ENCODE results near the gene WRAP53. TPM values are rescaled to one million over a fixed set of nuclear protein-coding genes. Genes with fewer than 3 reads are reported as not detected.

WRAP53 gene
- total and polyA plus RNA-seq, 4 donors, result 1.8 to 3.3 (median 2.6) TPM

- peaks cover 0 to 29% (median 8%) of the 10 kb centered on the region in 4 donors for H3K27me3 ChIP-seq (ENCODE audit: control insufficient read depth in 4 of 4, insufficient read depth in 4 of 4, low read length in 3 of 4)
- no peak for DNase-seq (ENCODE audit: low spot score)
These were observed 22.9 kb downstream of the WRAP53 start for GRCh38 chr17:7711051-7711755.

More at GRCh38 chr17:7711051-7711755, 22.9 kb downstream of the WRAP53 start:
- no peaks in the 10 kb centered on the region for H3K9me3 ChIP-seq (ENCODE audit: control insufficient read depth in 4 of 4, low read length in 3 of 4)
- 68% methylated on average over 7 of the region's 7 CpGs for WGBS
- no peak overlapping the region for H3K27ac ChIP-seq (ENCODE audit: low read depth in 1 of 2, low read length in 2 of 2)
- no peak overlapping the region for H3K4me3 ChIP-seq (ENCODE audit: low read depth in 1 of 3, low read length in 3 of 3)
- H3K9ac ChIP-seq (ENCODE audit: low read depth in 1 of 2, low read length in 2 of 2), result no peak overlapping the region
- no peaks in the 10 kb centered on the region for H3K4me1 ChIP-seq (ENCODE audit: control insufficient read depth in 4 of 4, insufficient read depth in 4 of 4, low read length in 3 of 4)
- TF ChIP-seq REST (IDR thresholded peaks at IDR 0.05), result no peak
- no peak for TF ChIP-seq RXRA (IDR thresholded peaks at IDR 0.05)
- no peak for TF ChIP-seq RAD21 (IDR thresholded peaks at IDR 0.05)
- TF ChIP-seq NR2F2 (IDR thresholded peaks at IDR 0.05), result no peak
- TF ChIP-seq EGR1 (IDR thresholded peaks at IDR 0.05; ENCODE audit: low read depth in 2 of 2), result no peak
- no peak for TF ChIP-seq SP1 (IDR thresholded peaks at IDR 0.05)
- no peak for TF ChIP-seq ZBTB33 (IDR thresholded peaks at IDR 0.05)
- no peak for TF ChIP-seq JUND (IDR thresholded peaks at IDR 0.05)
- no peak for TF ChIP-seq FOXA2 (IDR thresholded peaks at IDR 0.05)
- no peak for TF ChIP-seq FOXA1 (IDR thresholded peaks at IDR 0.05)
- TF ChIP-seq ATF3 (IDR thresholded peaks at IDR 0.05), result no peak
- no peak for TF ChIP-seq YY1 (IDR thresholded peaks at IDR 0.05)
- no peak for TF ChIP-seq MAX (IDR thresholded peaks at IDR 0.05)
- TF ChIP-seq GABPA (IDR thresholded peaks at IDR 0.05 in 1 of 2, conservative IDR thresholded peaks at IDR 0.05 in 1 of 2), result no peak
- no peak for TF ChIP-seq HNF4A (conservative IDR thresholded peaks at IDR 0.05)
- no peak for TF ChIP-seq CTCF (IDR thresholded peaks at IDR 0.05; ENCODE audit: low read depth, low read length, missing input control)
- TF ChIP-seq TAF1 (conservative IDR thresholded peaks at IDR 0.05), result no peak
- H3K36me3 ChIP-seq (ENCODE audit: control insufficient read depth in 4 of 4, insufficient read depth in 3 of 4, low read depth in 1 of 4, low read length in 3 of 4), result no peaks in the 10 kb centered on the region

Data from liver (tissue), 9 donors.